ENCODE results near the gene SORL1. TPM values are rescaled to one million over a fixed set of nuclear protein-coding genes. Genes with fewer than 3 reads are reported as not detected.
A peak's percentile ranks its signal among the peaks of the same experiment; 100 is the strongest.

SORL1 gene
- total and polyA plus RNA-seq, 2 of the 13 experiments (the other 11 are each of a cell fraction or from before 2014, with no cell fraction given) = 21.3 to 148 TPM

- peak; percentile 61; the same call in 1 of the 2 replicates for TF ChIP-seq REPIN1 (CRISPR knock-in tag; IDR thresholded peaks at IDR 0.05; ENCODE audit: borderline replicate concordance, low read depth)
- TF ChIP-seq ZNF383 (CRISPR knock-in tag; IDR thresholded peaks at IDR 0.05; ENCODE audit: borderline replicate concordance) = no peak
- peak; percentile 61; the same call in 1 of the 2 replicates for TF ChIP-seq ZBTB7B (CRISPR knock-in tag; IDR thresholded peaks at IDR 0.05)
- TF ChIP-seq MNT (IDR thresholded peaks at IDR 0.05) = 0 out of 2 replicates have a peak, but pooled peaks have one; percentile 26
- TF ChIP-seq SIX1 (CRISPR knock-in tag; IDR thresholded peaks at IDR 0.05; ENCODE audit: borderline replicate concordance) = no peak
- TF ChIP-seq ZNF34 (CRISPR knock-in tag; IDR thresholded peaks at IDR 0.05; ENCODE audit: borderline replicate concordance) = no peak
- TF ChIP-seq ZKSCAN1 (IDR thresholded peaks at IDR 0.05; ENCODE audit: low read length) = no peak
- TF ChIP-seq MIER2 (CRISPR knock-in tag; IDR thresholded peaks at IDR 0.05) = no peak
- TF ChIP-seq YEATS4 (CRISPR knock-in tag; IDR thresholded peaks at IDR 0.05; ENCODE audit: borderline replicate concordance) = peak; percentile 50; the same call in 1 of the 2 replicates
- TF ChIP-seq KAT8 (CRISPR knock-in tag; IDR thresholded peaks at IDR 0.05) = no peak
- TF ChIP-seq ZSCAN30 (CRISPR knock-in tag; IDR thresholded peaks at IDR 0.05) = no peak
- TF ChIP-seq JUND (CRISPR knock-in tag; IDR thresholded peaks at IDR 0.05) = no peak
- no peak for TF ChIP-seq CAMTA2 (CRISPR knock-in tag; IDR thresholded peaks at IDR 0.05; ENCODE audit: borderline replicate concordance)
- 0 out of 2 replicates have a peak, but pooled peaks have one; percentile 34 for TF ChIP-seq ZNF619 (CRISPR knock-in tag; IDR thresholded peaks at IDR 0.05)
- TF ChIP-seq ZNF547 (CRISPR knock-in tag; IDR thresholded peaks at IDR 0.05) = no peak
- TF ChIP-seq GRHL1 (CRISPR knock-in tag; conservative IDR thresholded peaks at IDR 0.05) = no peak
- TF ChIP-seq ZNF451 (CRISPR knock-in tag; IDR thresholded peaks at IDR 0.05) = no peak
- no peak for TF ChIP-seq ASH2L (IDR thresholded peaks at IDR 0.05; ENCODE audit: insufficient read length, low read depth, low read length)
- 0 out of 2 replicates have a peak, but pooled peaks have one; percentile 19 for TF ChIP-seq MAZ (IDR thresholded peaks at IDR 0.05; ENCODE audit: borderline replicate concordance, low read depth, low read length)
- TF ChIP-seq MAZ (CRISPR knock-in tag; IDR thresholded peaks at IDR 0.05; ENCODE audit: low read depth) = no peak
- TF ChIP-seq NONO (IDR thresholded peaks at IDR 0.05) = no peak
- TF ChIP-seq NONO (CRISPR knock-in tag; conservative IDR thresholded peaks at IDR 0.05) = peak; percentile 25; the same call in 1 of the 2 replicates
- TF ChIP-seq ZNF550 (CRISPR knock-in tag; IDR thresholded peaks at IDR 0.05; ENCODE audit: borderline replicate concordance) = no peak
- no peak for TF ChIP-seq ATF5 (CRISPR knock-in tag; IDR thresholded peaks at IDR 0.05; ENCODE audit: low read depth)
Measured at GRCh38 chr11:121655537-121656327, 203.6 kb downstream of the SORL1 start (continued).

Measured in HepG2 (cell line).